GM12878 (cell line): ENCODE measurements around the gene CD34. TPM values are rescaled to one million over a fixed set of nuclear protein-coding genes. Genes with fewer than 3 reads are reported as not detected.
A peak's percentile ranks its signal among the peaks of the same experiment; 100 is the strongest.

Source experiments
- BCL3 ChIP-seq: IDR thresholded peaks from 2 replicates; pipeline ENCODE4 v1.6.1; 2011; ENCODE audit warnings: borderline replicate concordance, low read depth, mild to moderate bottlenecking, moderate library complexity, low read length; ENCODE audit not compliant: insufficient read depth, poor library complexity, severe bottlenecking
- CBFB ChIP-seq: IDR thresholded peaks from 2 replicates; pipeline ENCODE4 v1.6.1; 2016; ENCODE audit warnings: antibody characterized with exemption, low read depth
- CBX5 ChIP-seq: sonication (generic); IDR thresholded peaks from 2 replicates; pipeline ENCODE4 v1.6.1; 2016; ENCODE audit warnings: low read depth, moderate library complexity, mild to moderate bottlenecking, inconsistent platforms
- CHD4 ChIP-seq: fragments of 200-600 bp; sonication (generic); IDR thresholded peaks from 2 replicates; pipeline ENCODE4 v1.6.1; 2016; ENCODE audit warnings: mild to moderate bottlenecking
- EED ChIP-seq: sonication (generic); IDR thresholded peaks from 2 replicates; pipeline ENCODE4 v1.6.1; 2016; ENCODE audit warnings: antibody characterized with exemption, low read depth
- GABPA ChIP-seq: IDR thresholded peaks from 2 replicates; pipeline ENCODE4 v1.6.1; 2014; ENCODE audit warnings: antibody characterized with exemption, low read depth, mild to moderate bottlenecking, inconsistent platforms
- HCFC1 ChIP-seq: fragments of 150-350 bp; IDR thresholded peaks from 2 replicates; pipeline ENCODE4 v1.6.1; 2014; ENCODE audit warnings: low read length
- IRF3 ChIP-seq: fragments of 450-650 bp; IDR thresholded peaks from 2 replicates; pipeline ENCODE4 v1.6.1; 2014; ENCODE audit warnings: mild to moderate bottlenecking
- JUNB ChIP-seq: IDR thresholded peaks from 2 replicates; pipeline ENCODE4 v1.6.1; 2016; ENCODE audit warnings: antibody characterized with exemption, mild to moderate bottlenecking
- KAT2A ChIP-seq: conservative IDR thresholded peaks from 2 replicates; pipeline ENCODE4 v1.6.1; 2011; ENCODE audit warnings: low read depth, low read length; ENCODE audit not compliant: control insufficient read depth
- LARP7 ChIP-seq: fragments of 450-650 bp; IDR thresholded peaks from 2 replicates; pipeline ENCODE4 v1.6.1; 2017; ENCODE audit warnings: mild to moderate bottlenecking
- MYB ChIP-seq: fragments of 150-350 bp; IDR thresholded peaks from 2 replicates; pipeline ENCODE4 v1.6.1; 2014; ENCODE audit warnings: mild to moderate bottlenecking, low read depth, low read length, borderline replicate concordance
- NR2F1 ChIP-seq: fragments of 450-650 bp; conservative IDR thresholded peaks from 2 replicates; pipeline ENCODE4 v1.6.1; 2017; ENCODE audit warnings: mild to moderate bottlenecking
- PAX5 ChIP-seq: IDR thresholded peaks from 2 replicates; pipeline ENCODE4 v1.6.1; 2011; ENCODE audit warnings: low read depth, low read length, borderline replicate concordance
- PKNOX1 ChIP-seq: fragments of 450-650 bp; IDR thresholded peaks from 2 replicates; pipeline ENCODE4 v1.6.1; 2016; ENCODE audit warnings: mild to moderate bottlenecking
- POLR2AphosphoS5 ChIP-seq: IDR thresholded peaks from 2 replicates; pipeline ENCODE4 v1.6.1; 2011; ENCODE audit warnings: mild to moderate bottlenecking, low read length, inconsistent platforms
- RAD21 ChIP-seq: IDR thresholded peaks from 2 replicates; pipeline ENCODE4 v1.6.1; 2011; ENCODE audit warnings: mild to moderate bottlenecking, low read depth, low read length, moderate library complexity; ENCODE audit not compliant: insufficient read depth
- RB1 ChIP-seq: fragments of 450-650 bp; formaldehyde crosslinking; IDR thresholded peaks from 2 replicates; pipeline ENCODE4 v1.6.1; 2017; ENCODE audit warnings: mild to moderate bottlenecking, borderline replicate concordance
- SMAD5 ChIP-seq: IDR thresholded peaks from 2 replicates; pipeline ENCODE4 v1.6.1; 2016; ENCODE audit warnings: antibody characterized with exemption, low read depth
- SUPT20H ChIP-seq: IDR thresholded peaks from 2 replicates; pipeline ENCODE4 v1.6.1; 2011; ENCODE audit warnings: low read depth, mild to moderate bottlenecking, low read length, moderate library complexity, borderline replicate concordance; ENCODE audit not compliant: control insufficient read depth
- TCF12 ChIP-seq: IDR thresholded peaks from 2 replicates; pipeline ENCODE4 v1.6.1; 2011; ENCODE audit warnings: low read depth, mild to moderate bottlenecking, low read length
- ZBED1 ChIP-seq: IDR thresholded peaks from 2 replicates; pipeline ENCODE4 v1.6.1; 2016; ENCODE audit warnings: borderline replicate concordance
- ZNF207 ChIP-seq: fragments of 450-650 bp; IDR thresholded peaks from 2 replicates; pipeline ENCODE4 v1.6.1; 2014; ENCODE audit warnings: antibody characterized with exemption, mild to moderate bottlenecking, borderline replicate concordance
- ZZZ3 ChIP-seq: IDR thresholded peaks from 2 replicates; pipeline ENCODE4 v1.6.1; 2011; ENCODE audit warnings: low read depth; ENCODE audit not compliant: control insufficient read depth, insufficient read length
- polyA plus RNA-seq, 11 experiments: library from polyadenylated mRNA; depleted of rRNA in 4 of 11; unstranded in 6 of 11; stranded (reverse) in 5 of 11; fragments of >200 nt; fragmentation: Nextera tagmentation in 4 of 11; fragmentation: Illumina TruSeq in 1 of 11; extraction: Ambion mirVana in 4 of 11; extraction: Trizol in 1 of 11; gene quantifications; 1 replicate in 1 of 11; 2 replicates in 10 of 11; pipeline versions ENCODE4 v1.2.1 to v1.2.3, GENCODE V29; 2011 to 2016; ENCODE audit warnings: inconsistent platforms in 2 of 11, missing spikeins in 2 of 11, low read depth in 1 of 11
- total RNA-seq, 4 experiments: library from RNA; depleted of rRNA in 3 of 4; stranded (reverse); fragments of >200 nt in 3 of 4; fragmentation: Illumina TruSeq in 1 of 4; extraction: Trizol in 1 of 4; gene quantifications; 2 replicates each; pipeline versions ENCODE4 v1.2.1 to v1.2.3, GENCODE V29; 2013 to 2021
- TF ChIP-seq, protein P1 (sequence below): fragments of 450-650 bp; IDR thresholded peaks from 2 replicates; pipeline ENCODE4 v1.6.1; 2016; ENCODE audit warnings: mild to moderate bottlenecking
- TF ChIP-seq, protein P2 (sequence below): IDR thresholded peaks from 2 replicates; pipeline ENCODE4 v1.6.1; 2012; ENCODE audit warnings: low read depth, low read length, improper control_type of control experiment

Gene CD34
- total and polyA plus RNA-seq, 10 of the 15 experiments (the other 5 are each of a cell fraction or from before 2014, with no cell fraction given): under 0.01 to 0.08 (median 0.02) TPM; not detected in 6

DNA sequence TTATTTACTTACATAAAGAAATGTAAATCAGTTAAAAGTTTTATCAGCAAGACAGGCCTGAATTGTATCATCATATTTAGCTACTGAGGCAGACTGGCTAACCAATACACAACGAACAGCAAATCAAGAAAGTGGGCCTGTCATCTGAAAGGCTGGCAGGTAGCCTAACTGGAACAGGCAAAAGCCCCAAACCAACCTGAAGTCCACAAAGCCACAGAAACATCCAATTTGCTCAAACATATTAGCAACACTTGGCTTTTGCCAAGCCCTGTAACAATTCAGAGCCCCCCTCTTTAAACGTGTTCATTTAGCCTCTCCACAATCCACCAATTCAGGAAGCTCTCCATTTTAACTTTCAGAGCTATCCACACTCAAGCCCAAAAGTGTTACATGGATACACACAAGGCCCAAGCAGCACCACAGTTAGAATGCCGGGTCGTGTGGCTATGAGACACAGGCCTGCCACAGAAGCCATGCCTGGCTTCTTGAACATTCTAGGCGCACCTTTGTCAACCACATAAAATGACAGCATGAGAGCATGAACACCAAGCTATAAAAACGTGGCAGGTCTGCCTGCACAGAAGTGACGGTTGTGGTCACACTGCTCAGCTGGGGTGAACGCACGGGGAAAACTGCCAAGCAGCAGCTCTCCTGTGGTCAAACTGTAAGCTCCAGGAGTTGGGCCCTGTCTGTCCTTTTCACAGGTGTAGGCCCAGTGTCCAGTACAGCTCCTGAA lies 49.3 kb downstream of the CD34 start (continued):
- TF ChIP-seq BCL3: no peak
- no peak for TF ChIP-seq HCFC1
- no peak for TF ChIP-seq SMAD5
- 0 out of 2 replicates have a peak, but pooled peaks have one; percentile 15 for TF ChIP-seq PKNOX1
- TF ChIP-seq ZNF207: no peak
- TF ChIP-seq CBX5: no peak
- peak; percentile 31; the same call in 1 of the 2 replicates for TF ChIP-seq LARP7
- TF ChIP-seq, protein P1, sequence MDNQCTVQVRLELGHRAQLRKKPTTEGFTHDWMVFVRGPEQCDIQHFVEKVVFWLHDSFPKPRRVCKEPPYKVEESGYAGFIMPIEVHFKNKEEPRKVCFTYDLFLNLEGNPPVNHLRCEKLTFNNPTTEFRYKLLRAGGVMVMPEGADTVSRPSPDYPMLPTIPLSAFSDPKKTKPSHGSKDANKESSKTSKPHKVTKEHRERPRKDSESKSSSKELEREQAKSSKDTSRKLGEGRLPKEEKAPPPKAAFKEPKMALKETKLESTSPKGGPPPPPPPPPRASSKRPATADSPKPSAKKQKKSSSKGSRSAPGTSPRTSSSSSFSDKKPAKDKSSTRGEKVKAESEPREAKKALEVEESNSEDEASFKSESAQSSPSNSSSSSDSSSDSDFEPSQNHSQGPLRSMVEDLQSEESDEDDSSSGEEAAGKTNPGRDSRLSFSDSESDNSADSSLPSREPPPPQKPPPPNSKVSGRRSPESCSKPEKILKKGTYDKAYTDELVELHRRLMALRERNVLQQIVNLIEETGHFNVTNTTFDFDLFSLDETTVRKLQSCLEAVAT: peak; percentile 79
- no peak for TF ChIP-seq ZBED1
- TF ChIP-seq ZZZ3: no peak
- TF ChIP-seq CHD4: no peak
- TF ChIP-seq KAT2A: no peak
- TF ChIP-seq TCF12: peak; percentile 58; the same call in 1 of the 2 replicates
- peak; percentile 60; the same call in 1 of the 2 replicates for TF ChIP-seq EED
- TF ChIP-seq NR2F1: peak; percentile 49; the same call in 1 of the 2 replicates
- TF ChIP-seq CBFB: 0 out of 2 replicates have a peak, but pooled peaks have one; percentile 70
- TF ChIP-seq RB1: no peak
- TF ChIP-seq GABPA: no peak
- no peak for TF ChIP-seq POLR2AphosphoS5
- peak; percentile 62; the same call in 1 of the 2 replicates for TF ChIP-seq PAX5
- no peak for TF ChIP-seq SUPT20H
- no peak for TF ChIP-seq RAD21
- peak; percentile 93; the same call in 1 of the 2 replicates for TF ChIP-seq MYB
- TF ChIP-seq IRF3: no peak
- no peak for TF ChIP-seq JUNB
- TF ChIP-seq, protein P2, sequence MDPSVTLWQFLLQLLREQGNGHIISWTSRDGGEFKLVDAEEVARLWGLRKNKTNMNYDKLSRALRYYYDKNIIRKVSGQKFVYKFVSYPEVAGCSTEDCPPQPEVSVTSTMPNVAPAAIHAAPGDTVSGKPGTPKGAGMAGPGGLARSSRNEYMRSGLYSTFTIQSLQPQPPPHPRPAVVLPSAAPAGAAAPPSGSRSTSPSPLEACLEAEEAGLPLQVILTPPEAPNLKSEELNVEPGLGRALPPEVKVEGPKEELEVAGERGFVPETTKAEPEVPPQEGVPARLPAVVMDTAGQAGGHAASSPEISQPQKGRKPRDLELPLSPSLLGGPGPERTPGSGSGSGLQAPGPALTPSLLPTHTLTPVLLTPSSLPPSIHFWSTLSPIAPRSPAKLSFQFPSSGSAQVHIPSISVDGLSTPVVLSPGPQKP: no peak
